PC-9 (cell line): ENCODE measurements around the gene MYCN.

Experiments used
- EZH2 ChIP-seq: fragments of 200-600 bp; sonication (generic); IDR thresholded peaks from 2 replicates; pipeline ENCODE4 v1.8.0; 2017; ENCODE audit warnings: antibody characterized with exemption, low read depth
- TF ChIP-seq, protein P1 (sequence below): fragments of 200-600 bp; sonication (generic); conservative IDR thresholded peaks from 2 replicates; pipeline ENCODE4 v1.6.1; 2017; ENCODE audit warnings: mixed run types, antibody characterized with exemption, mild to moderate bottlenecking, moderate library complexity

DNA sequence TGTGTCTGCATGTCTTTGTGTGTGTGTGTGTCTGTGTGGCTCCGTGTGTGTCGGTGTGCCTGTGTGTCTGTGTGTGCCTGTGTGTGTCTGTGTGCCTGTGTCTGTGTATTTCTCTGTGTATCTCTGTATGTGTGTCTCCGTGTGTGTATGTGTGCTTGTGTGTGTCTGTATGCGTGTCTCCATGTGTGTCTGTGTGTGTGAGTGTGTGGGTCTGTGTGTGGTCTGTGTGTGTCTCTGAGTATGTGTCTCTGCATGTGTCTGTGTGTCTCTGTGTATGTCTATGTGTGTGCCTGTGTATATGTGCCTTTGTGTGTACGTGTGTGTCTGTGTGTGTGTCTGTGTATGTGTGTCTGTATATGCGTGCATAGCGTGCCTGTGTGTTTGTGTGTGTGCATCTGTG, 45.2 kb downstream of the MYCN start:
- TF ChIP-seq EZH2 = no peak
- TF ChIP-seq, protein P1, sequence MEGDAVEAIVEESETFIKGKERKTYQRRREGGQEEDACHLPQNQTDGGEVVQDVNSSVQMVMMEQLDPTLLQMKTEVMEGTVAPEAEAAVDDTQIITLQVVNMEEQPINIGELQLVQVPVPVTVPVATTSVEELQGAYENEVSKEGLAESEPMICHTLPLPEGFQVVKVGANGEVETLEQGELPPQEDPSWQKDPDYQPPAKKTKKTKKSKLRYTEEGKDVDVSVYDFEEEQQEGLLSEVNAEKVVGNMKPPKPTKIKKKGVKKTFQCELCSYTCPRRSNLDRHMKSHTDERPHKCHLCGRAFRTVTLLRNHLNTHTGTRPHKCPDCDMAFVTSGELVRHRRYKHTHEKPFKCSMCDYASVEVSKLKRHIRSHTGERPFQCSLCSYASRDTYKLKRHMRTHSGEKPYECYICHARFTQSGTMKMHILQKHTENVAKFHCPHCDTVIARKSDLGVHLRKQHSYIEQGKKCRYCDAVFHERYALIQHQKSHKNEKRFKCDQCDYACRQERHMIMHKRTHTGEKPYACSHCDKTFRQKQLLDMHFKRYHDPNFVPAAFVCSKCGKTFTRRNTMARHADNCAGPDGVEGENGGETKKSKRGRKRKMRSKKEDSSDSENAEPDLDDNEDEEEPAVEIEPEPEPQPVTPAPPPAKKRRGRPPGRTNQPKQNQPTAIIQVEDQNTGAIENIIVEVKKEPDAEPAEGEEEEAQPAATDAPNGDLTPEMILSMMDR = no peak
